Suprapubic skin (tissue), 4 donors: ENCODE measurements around the gene PDS5A.

Source experiments
- EP300 ChIP-seq: sonication (generic); formaldehyde crosslinking; IDR thresholded peaks from one replicate; pipeline ENCODE4 v1.6.1; 2017; ENCODE audit warnings: antibody characterized with exemption
- POLR2A ChIP-seq, 2 donors: fragments of 450-650 bp; IDR thresholded peaks; one replicate each; pipeline ENCODE4 v1.6.1; 2017; ENCODE audit warnings: antibody characterized with exemption in 2 of 2, mild to moderate bottlenecking in 2 of 2, moderate library complexity in 2 of 2
- POLR2AphosphoS5 ChIP-seq, 3 donors: sonication (generic); formaldehyde crosslinking; IDR thresholded peaks; one replicate each; pipeline ENCODE4 v1.6.1; 2017; ENCODE audit warnings: antibody characterized with exemption in 3 of 3
- TF ChIP-seq, protein P1 (sequence below), 2 donors: fragments of 200-600 bp in 1 of 2; fragments of 450-650 bp in 1 of 2; sonication (generic) in 1 of 2; IDR thresholded peaks; one replicate each; pipeline ENCODE4 v1.5.1; 2016 to 2019; ENCODE audit warnings: antibody characterized with exemption in 2 of 2, mild to moderate bottlenecking in 1 of 2, moderate library complexity in 1 of 2

- TF ChIP-seq POLR2A (IDR thresholded peaks at IDR 0.05) (no peak), POLR2AphosphoS5 (IDR thresholded peaks at IDR 0.05) (no peak), EP300 (no peak)
- TF ChIP-seq, protein P1, sequence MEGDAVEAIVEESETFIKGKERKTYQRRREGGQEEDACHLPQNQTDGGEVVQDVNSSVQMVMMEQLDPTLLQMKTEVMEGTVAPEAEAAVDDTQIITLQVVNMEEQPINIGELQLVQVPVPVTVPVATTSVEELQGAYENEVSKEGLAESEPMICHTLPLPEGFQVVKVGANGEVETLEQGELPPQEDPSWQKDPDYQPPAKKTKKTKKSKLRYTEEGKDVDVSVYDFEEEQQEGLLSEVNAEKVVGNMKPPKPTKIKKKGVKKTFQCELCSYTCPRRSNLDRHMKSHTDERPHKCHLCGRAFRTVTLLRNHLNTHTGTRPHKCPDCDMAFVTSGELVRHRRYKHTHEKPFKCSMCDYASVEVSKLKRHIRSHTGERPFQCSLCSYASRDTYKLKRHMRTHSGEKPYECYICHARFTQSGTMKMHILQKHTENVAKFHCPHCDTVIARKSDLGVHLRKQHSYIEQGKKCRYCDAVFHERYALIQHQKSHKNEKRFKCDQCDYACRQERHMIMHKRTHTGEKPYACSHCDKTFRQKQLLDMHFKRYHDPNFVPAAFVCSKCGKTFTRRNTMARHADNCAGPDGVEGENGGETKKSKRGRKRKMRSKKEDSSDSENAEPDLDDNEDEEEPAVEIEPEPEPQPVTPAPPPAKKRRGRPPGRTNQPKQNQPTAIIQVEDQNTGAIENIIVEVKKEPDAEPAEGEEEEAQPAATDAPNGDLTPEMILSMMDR (IDR thresholded peaks at IDR 0.05): no peak
These were observed 131.6 kb downstream of the PDS5A start for GRCh38 chr4:39846120-39846519.
